Measurements from ENCODE around the gene MRPL39.

MRPL39 gene

DNA sequence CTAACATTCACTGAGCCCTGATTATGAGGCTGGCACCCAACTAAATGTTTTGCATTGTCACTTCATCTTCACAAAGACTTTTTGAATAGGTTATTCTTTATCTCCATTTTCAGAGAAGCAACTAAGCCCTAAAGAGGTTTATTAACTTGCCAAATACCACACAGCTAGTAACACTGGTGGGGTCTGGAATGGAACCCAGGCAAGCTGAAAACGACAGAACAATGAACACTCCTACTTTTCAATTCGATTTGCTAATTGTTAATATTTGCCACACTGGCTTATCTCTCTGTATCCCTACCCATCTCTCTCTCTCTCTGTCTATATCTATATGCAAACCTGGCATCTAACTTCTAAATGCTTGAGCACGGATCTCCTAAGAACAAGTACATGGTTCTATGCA is 40.6 kb downstream of the MRPL39 start:
- FAIRE-seq = no peak

DNA sequence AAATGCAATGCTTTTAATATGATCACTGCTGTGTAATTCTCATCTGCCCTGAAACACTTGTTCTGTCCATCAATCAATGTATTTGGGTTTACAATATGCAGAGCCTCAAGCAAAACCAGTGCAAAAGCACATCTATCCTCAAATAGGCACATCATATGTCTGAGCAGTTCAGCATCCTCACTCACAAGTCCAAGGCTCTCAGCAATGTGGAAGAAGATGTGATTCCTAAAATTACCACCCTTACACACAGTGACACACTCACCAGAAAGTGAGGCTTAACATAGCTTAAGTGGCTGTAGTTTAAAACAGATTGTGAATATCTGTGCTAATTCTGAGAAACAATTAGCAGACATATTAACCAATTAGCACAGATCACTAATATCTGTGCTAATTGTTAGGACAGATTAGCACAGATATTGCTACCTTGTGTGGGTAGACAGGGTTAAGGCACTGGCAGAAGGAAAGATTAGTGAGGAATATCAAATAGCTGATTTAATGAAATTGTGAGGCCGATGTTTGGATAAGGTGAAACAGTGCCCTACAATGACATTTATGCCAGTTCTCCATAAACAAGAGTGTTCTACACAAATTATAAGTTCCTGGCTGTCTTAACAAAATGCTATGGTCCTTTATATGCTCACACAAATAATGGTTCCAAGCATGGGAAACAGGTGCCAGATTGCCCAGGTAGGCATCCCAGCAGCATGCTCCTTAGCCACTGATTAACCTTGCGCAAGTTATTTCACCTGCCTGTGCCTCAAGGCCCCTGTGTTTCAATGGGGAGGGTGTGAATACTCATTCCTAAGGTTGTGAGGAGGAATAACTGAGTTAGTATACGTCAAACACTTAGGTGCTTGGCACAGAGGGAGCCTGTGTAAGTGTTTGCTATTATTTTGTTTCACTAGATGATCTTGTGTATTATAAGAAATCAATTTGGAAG is 41.7 kb downstream of the MRPL39 start:
- FAIRE-seq = no peak

DNA sequence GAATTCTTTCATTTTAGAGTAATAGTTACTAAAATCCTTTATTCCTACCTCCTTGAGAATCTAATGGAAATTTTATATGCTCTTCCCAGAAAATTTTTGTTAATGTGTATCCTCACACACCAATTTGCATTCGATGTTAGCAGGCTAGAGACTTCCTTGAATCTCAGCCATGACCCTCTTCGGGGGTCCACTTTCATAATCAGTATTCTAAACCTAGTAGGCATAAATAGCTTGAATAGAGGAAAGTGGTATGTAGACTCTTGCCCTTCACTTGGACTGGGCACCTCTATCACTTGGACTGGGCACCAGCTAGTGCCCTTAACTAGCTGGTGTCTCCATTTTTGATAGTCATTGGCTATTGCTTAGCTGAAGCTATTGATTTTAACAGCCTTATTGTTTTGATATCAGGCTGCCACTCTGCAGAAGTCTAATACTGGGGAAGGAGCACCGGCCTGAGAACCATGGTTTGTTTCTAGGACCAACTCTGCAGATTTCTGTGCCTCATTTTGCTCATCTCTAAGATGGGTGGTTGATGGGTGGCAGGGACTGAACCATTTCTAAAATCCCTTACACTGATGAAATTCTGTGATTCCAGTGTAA is 42.8 kb downstream of the MRPL39 start:
- no peak for FAIRE-seq

DNA sequence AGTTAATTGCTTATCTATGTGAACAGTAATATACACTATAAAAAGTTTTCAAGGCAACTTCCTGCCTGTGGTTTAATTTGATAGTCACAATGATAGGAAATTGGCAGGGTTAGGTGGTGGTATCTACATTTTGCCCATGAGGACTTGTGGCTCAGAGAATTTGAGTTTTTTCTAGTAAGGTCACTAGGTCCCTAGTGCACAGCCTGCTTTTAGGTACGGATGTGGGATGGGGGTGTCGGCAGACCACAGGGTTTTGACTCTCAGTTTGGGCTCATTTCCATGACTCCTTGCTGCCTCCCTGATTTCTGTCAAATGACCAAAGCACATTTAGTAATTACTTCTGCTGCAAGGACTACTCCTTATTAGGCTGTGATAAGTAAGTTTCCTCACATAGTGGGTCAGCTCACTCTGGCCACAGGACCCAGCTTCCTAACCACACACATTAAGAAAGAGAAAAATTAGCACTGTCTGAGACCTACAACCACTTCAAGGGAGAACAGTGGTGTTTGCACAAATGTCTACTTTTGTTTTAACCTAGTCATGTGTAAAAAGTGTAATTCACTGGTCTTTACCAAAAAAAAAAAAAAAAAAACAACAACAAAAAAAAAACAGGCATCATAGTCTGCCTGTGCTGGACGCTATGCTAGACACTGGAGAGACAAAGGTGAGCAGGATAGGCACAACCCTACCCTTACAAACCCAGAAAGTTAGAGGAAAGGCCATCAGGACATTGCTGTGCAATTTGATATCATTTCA is 43.7 kb downstream of the MRPL39 start:
- no peak for FAIRE-seq

DNA sequence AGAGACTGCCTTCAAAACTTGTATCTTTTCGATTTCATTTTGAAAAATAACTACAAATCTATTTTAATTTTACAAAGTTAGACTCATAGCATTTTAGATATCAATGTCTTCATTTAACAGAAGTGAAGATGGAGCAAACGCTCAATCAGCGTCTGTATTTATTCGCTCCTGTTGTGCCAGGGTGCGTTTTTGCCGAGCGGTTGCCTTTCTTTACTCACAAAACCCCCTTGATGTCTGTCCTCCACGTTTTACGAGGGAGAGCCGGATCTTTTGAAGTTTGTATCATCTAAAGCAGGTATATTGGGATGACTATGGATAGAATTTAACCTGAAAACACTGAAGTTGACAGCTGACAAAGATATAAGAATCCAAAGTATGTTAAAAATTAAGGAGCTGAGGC is 44.6 kb downstream of the MRPL39 start:
- FAIRE-seq = no peak

DNA sequence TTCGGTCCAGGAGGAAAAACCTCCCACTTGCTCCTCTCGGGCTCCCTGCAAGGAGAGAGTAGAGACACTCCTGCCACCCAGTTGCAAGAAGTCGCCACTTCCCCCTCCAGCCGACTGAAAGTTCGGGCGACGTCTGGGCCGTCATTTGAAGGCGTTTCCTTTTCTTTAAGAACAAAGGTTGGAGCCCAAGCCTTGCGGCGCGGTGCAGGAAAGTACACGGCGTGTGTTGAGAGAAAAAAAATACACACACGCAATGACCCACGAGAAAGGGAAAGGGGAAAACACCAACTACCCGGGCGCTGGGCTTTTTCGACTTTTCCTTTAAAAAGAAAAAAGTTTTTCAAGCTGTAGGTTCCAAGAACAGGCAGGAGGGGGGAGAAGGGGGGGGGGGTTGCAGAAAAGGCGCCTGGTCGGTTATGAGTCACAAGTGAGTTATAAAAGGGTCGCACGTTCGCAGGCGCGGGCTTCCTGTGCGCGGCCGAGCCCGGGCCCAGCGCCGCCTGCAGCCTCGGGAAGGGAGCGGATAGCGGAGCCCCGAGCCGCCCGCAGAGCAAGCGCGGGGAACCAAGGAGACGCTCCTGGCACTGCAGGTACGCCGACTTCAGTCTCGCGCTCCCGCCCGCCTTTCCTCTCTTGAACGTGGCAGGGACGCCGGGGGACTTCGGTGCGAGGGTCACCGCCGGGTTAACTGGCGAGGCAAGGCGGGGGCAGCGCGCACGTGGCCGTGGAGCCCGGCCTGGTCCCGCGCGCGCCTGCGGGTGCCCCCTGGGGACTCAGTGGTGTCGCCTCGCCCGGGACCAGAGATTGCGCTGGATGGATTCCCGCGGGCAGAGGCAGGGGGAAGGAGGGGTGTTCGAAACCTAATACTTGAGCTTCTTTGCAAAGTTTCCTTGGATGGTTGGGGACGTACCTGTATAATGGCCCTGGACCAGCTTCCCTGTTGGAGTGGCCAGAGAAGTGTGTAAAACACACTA is 45.3 kb downstream of the MRPL39 start:
- no peak for FAIRE-seq

DNA sequence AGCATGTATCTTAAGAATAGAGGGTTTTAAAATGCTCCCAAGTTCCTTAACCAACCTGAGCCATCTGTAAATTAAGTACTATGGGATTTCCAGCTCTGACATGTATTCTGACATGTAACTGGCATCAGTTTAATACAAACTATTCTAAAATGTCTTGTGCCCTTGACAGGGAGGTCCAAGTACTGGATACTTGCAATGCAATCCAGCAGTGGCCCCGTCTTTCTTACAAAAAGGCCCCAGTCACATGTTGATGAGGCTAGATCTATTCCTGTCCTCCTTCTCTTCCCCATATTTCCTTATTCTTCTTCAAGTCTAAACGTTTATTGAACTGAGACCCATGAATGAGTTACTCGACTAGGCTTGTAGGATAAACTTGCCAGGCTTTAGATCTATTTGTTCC is 46.4 kb downstream of the MRPL39 start:
- FAIRE-seq = no peak

DNA sequence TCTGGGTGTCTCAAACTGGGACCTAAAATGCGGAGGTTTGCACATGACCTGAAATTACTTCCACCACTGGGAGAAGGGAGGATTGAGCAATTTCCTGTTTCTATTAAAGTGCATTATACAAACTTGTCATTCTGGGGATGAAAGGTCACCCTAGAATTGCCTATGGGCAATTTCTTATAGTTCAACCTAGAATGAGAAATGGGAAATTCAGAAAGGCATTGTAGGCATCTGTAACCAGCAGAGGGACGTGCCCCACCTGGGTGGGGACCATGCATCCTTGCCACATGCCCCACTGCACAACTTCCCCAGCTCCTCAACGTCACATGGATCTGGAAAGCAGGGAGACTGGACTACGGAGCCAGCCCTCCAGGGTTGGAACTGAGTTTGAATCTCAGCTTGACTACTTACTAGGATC is 47.0 kb downstream of the MRPL39 start:
- FAIRE-seq = no peak

DNA sequence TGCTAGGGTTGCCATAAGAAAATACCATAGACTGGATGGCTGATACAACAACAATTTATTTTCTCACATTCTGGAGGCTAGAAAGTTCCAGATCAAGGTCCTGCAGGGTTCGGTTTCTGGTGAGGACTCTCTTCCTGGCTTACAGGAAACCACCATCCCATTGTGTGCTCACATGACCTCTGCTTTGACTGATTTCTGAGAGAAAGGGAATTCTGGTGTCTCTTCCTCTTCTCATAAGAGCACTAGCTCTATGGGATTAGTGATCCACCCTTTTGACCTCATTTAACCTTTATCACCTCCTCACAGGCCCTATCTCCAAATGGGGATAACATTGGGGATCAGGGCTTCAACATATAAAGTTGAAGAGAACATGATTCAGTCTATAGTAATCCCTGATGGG is 47.5 kb downstream of the MRPL39 start:
- FAIRE-seq = no peak

DNA sequence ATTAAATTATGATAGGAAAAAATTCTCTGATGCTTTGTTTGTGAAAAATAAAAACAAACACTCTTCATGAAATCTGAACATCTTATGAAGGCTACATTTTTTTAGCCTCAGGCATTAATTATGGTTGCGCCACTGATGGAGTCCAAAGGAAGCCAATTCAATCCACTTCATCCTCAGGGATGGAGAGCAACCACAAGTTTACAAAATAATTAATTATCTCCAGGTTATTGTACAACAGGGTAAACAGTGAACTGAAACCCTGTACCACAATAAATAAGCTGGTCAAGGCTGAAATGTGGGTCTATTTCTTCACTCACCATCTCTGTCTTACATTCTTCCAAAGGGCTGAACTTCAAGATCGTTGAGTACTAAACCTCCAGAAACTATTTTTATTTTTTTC is 49.2 kb downstream of the MRPL39 start:
- FAIRE-seq = no peak

DNA sequence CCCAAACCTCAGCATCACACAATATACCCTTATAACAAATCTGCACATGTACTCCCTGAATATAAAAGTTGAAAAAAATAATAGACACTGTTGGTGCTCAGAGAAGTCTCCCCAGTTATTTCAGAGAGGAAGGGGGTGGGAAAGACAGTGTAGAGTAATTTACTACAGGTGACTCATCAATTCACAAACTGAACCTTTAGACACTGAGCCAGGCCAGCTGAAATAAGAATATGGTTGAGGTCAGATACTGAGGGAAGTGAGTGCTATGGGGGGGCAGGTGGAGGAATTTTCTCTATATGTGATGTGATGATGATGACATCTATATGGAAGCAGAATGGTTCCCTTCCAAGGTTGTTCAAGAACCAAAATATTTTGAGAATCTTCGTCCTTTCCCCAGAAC is 50.1 kb downstream of the MRPL39 start:
- no peak for FAIRE-seq

DNA sequence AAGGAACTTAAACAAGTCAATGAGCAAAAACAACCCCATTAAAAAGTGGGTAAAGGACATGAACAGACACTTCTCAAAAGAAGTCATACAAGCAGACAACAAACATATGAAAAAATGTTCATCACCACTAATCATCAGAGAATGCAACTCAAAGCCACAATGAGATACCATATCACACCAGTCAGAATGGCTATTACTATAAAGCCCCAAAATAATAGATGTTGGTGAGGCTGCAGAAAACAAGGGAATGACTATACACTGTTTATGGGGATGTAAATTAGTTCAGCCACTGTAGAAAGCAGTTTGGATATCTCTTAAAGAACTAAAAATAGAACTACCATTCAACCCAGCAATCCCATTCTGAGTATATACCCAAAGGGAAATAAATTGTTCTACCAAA is 51.2 kb downstream of the MRPL39 start:
- no peak for FAIRE-seq

DNA sequence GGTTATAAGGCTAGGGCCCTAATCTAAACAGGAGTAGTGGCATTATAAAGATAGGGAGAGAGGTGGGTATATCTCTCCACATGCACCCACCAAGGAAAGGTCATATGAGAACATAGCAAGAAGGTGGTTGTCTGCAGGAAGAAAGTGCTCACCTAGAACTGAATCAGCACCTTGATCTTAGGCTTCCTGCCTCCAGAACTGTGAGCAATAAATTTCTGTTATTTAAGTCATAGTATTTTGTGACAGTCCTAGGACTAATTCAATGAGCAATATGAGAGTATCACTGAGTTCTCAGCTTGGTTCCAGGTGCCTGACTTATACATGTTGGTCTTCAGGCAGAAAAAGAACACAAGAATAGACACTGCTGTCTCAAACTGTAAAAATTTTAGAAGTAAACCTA is 51.8 kb downstream of the MRPL39 start:
- FAIRE-seq = no peak

DNA sequence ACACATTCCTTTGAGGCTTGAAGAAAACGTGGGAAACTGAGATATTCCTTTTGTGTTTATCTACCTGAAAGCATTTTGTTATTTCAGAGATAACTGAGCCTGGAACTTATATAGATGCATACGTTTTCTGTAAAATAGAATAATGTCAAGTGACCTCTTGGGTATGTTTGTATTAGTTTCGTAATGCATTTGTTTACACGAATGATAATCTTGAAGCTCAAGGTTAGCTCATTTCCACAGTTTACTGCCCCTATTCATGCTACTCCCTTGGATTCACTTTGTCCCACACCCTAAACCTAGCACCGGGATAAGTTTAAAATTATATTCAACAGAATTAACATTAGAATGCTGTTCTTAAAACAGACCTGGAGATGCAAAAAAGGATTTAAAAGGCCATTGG is 54.4 kb downstream of the MRPL39 start:
- FAIRE-seq = no peak

DNA sequence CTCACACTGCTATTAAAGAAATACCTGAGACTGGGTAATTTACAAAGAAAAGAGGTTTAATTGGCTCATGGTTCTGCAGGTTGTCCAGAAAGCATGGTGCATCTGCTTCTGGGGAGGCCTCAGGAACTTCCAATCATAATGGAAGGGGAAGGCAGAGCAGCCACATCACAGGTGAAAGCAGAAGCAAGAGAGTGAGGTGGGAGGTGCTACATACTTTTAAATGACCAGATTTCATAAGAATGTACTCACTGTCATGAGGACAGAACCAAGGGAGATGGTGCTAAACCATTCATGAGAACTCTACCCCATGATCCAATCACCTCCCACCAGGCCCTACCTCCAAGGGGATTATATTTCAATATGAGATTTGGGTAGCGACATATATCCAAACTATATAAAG is 55.7 kb downstream of the MRPL39 start:
- FAIRE-seq = no peak

DNA sequence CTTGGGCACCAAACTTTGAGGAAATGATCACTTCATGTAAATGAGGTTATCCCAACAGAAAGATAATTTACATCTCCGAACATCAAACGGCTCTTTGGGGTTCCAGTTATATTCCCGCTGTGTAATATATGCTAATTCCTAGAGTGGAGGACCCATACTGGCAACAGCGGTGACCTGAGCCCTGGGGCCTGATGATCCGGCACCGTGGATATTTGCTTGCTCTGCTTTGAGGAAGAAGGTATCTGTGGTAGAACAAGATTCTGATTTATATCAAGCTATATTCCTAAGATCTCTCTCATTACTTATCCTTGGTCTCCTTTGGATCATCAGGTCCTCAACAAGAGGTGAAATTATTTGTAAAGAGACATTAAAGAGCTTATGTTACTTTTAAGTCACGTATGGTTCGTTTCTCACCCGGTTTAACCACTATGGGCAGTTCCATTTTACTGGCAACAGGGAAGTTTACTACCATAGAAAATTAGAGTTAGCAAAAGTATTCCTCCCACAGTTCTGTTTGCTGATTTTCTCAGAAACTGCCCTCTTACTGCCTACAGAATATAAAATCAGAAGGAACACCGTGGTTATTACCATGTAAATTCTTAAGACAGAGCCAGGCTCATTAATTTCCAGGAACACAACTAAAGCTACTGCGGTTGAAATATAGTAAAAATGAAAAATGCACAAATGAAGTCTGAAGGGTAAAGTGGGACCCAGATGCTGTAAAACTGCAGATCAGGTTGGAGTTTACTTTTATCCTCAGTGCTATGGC is 56.7 kb downstream of the MRPL39 start:
- no peak for FAIRE-seq

DNA sequence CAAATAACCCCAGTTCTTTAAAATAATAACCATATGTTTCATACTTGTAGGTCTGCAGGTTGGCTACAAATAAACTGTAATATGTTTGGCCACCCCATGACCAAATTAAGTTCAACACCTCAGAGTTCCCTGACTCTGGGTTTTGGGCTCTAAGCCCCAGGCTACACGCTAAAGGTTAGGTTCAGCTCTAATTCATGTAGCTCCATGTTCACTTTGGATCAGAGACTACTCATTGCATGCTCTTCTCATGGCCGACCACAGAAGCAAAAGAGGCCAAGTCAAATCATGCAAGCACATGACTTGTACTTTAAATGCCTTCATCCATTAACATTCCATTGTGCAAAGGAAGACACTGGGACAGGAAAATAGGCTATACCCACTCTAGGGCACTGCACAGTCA is 66.2 kb downstream of the MRPL39 start:
- FAIRE-seq = no peak

DNA sequence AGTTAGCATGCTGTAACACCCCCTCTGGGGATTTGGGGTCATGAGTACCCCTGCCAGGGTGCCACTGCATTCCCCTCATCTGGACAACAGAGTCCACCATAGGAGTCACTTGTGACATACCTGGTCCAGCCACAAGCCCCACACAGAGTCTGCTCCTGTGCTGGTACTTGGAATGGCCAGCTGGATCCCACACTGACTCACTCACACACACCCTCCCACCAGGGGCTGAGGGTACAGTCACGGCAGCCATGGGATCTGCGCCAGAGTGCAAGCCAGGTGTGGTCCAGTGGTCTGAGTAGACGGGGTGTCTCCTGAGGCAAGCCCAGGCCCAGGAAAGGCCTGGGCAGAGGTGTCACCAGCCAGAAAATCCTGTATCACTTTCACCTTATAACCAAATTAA is 67.7 kb downstream of the MRPL39 start:
- no peak for FAIRE-seq

DNA sequence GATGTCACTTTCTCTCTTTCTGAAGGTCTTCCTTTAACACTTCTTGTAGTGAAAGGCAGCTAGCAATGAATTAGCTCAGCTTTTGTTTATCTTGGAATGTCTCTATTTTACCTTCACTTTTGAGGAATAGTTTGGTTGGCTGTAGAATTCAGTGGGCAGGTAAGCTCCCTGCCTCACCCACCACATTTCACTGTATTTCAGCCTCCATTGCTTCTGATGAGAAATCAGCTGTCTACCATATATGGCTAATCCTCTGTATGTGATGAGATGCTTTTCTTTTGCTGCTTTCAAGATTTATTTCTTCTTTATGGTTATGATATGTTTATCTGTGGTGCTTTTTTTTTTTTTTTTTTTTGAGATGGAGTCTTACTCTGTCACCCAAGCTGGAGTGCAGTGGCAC is 70.1 kb downstream of the MRPL39 start:
- no peak for FAIRE-seq

DNA sequence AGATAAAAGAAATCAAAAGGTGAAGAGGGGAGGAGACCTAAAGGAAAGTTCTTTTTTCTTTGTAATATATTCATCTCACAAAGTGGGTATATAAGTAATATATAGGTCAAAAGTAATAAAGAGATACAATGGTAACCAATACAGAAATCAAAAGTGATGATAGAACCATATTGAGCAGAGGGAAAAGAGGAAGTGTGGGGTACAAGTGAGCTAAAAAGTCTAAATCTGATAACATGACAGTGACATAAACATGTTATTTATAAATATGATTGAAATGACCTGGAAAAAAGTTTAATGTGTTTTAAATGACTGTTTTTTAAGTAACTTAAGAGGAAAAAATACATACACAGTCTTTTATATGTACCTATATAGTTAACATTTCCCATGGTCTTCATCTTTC is 70.5 kb downstream of the MRPL39 start:
- FAIRE-seq = no peak

DNA sequence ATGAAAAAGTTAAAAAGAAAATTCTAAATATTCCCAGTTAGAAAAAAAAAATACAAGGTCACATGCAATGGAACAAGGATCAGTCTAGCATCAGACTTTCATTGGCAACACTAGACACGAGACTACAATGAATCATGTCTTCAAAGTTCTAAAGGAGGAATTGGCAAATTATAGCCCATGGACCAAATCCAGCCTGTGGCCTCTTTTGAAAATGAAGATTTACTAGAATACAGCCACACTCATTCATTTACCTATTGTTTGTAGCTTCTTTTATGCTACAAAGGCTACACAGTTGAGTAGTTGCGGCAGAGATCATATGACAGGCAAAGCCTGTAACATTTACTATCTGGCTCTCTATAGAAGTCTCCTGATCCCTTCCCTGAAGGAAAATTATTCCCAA is 71.4 kb downstream of the MRPL39 start:
- no peak for FAIRE-seq
